ENCODE measurements around the gene TSPAN17.

Gene TSPAN17

GRCh38 chr5:176644294-176644693, 3.0 kb upstream of the TSPAN17 start:
- no peak for TF ChIP-seq CTCF (IDR thresholded peaks at IDR 0.05; ENCODE audit: extremely low read depth, missing control alignments)
- no peak for DNase-seq (ENCODE audit: low spot score)

GRCh38 chr5:176644878-176645670, 2.2 kb upstream of the TSPAN17 start:
- TF ChIP-seq CTCF (IDR thresholded peaks at IDR 0.05; ENCODE audit: extremely low read depth, missing control alignments), result no peak
- DNase-seq (ENCODE audit: low spot score), result no peak

GRCh38 chr5:176646049-176646706, 1.1 kb upstream of the TSPAN17 start:
- no peak for DNase-seq (ENCODE audit: low spot score)
- no peak for TF ChIP-seq CTCF (IDR thresholded peaks at IDR 0.05; ENCODE audit: extremely low read depth, missing control alignments)

GRCh38 chr5:176646707-176647029, 616 bp upstream of the TSPAN17 start:
- no peak for TF ChIP-seq CTCF (IDR thresholded peaks at IDR 0.05; ENCODE audit: extremely low read depth, missing control alignments)

GRCh38 chr5:176647843-176648473, 674 bp downstream of the TSPAN17 start:
- DNase-seq (ENCODE audit: low spot score), result no peak
- TF ChIP-seq CTCF (IDR thresholded peaks at IDR 0.05; ENCODE audit: extremely low read depth, missing control alignments), result no peak

More at GRCh38 chr5:176646707-176647029, 616 bp upstream of the TSPAN17 start:
- no peak for DNase-seq (ENCODE audit: low spot score)

GRCh38 chr5:176648474-176649194, 1.4 kb downstream of the TSPAN17 start:
- TF ChIP-seq CTCF (IDR thresholded peaks at IDR 0.05; ENCODE audit: extremely low read depth, missing control alignments), result no peak
- DNase-seq (ENCODE audit: low spot score), result no peak

Measured in GM20000 (cell line).